ENCODE results near the gene PARD3B. TPM values are rescaled to one million over a fixed set of nuclear protein-coding genes. Genes with fewer than 3 reads are reported as not detected.

The PARD3B gene
- total RNA-seq, 1 experiment from 2014 or later, result 2.0 TPM

- Histone ChIP-seq H3K27me3 (ENCODE audit: insufficient read depth, low read length) (0 out of 2 replicates have a peak, but pooled peaks cover 9% of the 10 kb centered on the region), H3K79me2 (ENCODE audit: insufficient read depth, low read length) (no peaks in the 10 kb centered on the region), H3K27ac (ENCODE audit: low read depth, low read length) (no peak overlapping the region), H3K9me2 (ENCODE audit: insufficient read depth) (no peaks in the 10 kb centered on the region), H3K36me3 (ENCODE audit: control insufficient read depth in 1 of 2, insufficient read depth in 2 of 2, low read length in 2 of 2) (no peaks in the 10 kb centered on the region), H4K20me1 (ENCODE audit: insufficient read depth) (no peaks in the 10 kb centered on the region; the same call in 1 of the 2 replicates), H3K4me2 (ENCODE audit: low read length) (no peak overlapping the region), H3K4me3 (replicated peaks in 1 of 2; ENCODE audit: low read depth in 1 of 2, low read length in 2 of 2) (no peak overlapping the region), H3K4me1 (ENCODE audit: control insufficient read depth in 1 of 2, insufficient read depth in 2 of 2, low read length in 2 of 2) (no peaks in the 10 kb centered on the region), H2AFZ (ENCODE audit: low read depth, low read length, poor library complexity, severe bottlenecking) (no peak overlapping the region), H3K9ac (ENCODE audit: low read length) (no peak overlapping the region), H3K9me3 (ENCODE audit: control insufficient read depth in 1 of 2, insufficient read depth in 1 of 2, low read depth in 1 of 2, low read length in 2 of 2) (no peaks in the 10 kb centered on the region)
- ChIA-PET CTCF (no interaction called here), POLR2A (no interaction called here), RAD21 (ENCODE audit: low non-redundant PET in 1 of 2, low total read pairs in 2 of 2, uncharacterized antibody in 2 of 2, unreplicated experiment in 2 of 2) (no interaction called here)
- DNase-seq (ENCODE audit: low read depth, low spot score) (no peak), ATAC-seq (no peak)
- no TSS peak for BruUV-seq (replicated peaks)
- TF ChIP-seq ZBTB33 (IDR thresholded peaks at IDR 0.05; ENCODE audit: extremely low read depth, insufficient replicate concordance, low read length) (no peak), POLR2A (IDR thresholded peaks at IDR 0.05; ENCODE audit: borderline replicate concordance, extremely low read depth, insufficient read depth, insufficient read length) (no peak), POLR2AphosphoS5 (IDR thresholded peaks at IDR 0.05; ENCODE audit: low read depth, low read length) (no peak), CBX3 (IDR thresholded peaks at IDR 0.05; ENCODE audit: low read depth) (no peak), ATF3 (IDR thresholded peaks at IDR 0.05) (no peak), YY1 (IDR thresholded peaks at IDR 0.05; ENCODE audit: extremely low read depth, insufficient replicate concordance, low read depth, low read length) (no peak), ZNF274 (IDR thresholded peaks at IDR 0.05; ENCODE audit: low read depth, low read length) (no peak), FOSL1 (IDR thresholded peaks at IDR 0.05; ENCODE audit: low read depth) (no peak)
- TF ChIP-seq, protein P1, sequence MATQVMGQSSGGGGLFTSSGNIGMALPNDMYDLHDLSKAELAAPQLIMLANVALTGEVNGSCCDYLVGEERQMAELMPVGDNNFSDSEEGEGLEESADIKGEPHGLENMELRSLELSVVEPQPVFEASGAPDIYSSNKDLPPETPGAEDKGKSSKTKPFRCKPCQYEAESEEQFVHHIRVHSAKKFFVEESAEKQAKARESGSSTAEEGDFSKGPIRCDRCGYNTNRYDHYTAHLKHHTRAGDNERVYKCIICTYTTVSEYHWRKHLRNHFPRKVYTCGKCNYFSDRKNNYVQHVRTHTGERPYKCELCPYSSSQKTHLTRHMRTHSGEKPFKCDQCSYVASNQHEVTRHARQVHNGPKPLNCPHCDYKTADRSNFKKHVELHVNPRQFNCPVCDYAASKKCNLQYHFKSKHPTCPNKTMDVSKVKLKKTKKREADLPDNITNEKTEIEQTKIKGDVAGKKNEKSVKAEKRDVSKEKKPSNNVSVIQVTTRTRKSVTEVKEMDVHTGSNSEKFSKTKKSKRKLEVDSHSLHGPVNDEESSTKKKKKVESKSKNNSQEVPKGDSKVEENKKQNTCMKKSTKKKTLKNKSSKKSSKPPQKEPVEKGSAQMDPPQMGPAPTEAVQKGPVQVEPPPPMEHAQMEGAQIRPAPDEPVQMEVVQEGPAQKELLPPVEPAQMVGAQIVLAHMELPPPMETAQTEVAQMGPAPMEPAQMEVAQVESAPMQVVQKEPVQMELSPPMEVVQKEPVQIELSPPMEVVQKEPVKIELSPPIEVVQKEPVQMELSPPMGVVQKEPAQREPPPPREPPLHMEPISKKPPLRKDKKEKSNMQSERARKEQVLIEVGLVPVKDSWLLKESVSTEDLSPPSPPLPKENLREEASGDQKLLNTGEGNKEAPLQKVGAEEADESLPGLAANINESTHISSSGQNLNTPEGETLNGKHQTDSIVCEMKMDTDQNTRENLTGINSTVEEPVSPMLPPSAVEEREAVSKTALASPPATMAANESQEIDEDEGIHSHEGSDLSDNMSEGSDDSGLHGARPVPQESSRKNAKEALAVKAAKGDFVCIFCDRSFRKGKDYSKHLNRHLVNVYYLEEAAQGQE (IDR thresholded peaks at IDR 0.05; ENCODE audit: low read depth), result no peak
- intact Hi-C loops (cut with micrococcal nuclease), result no loop called here
These were observed 802.6 kb downstream of the PARD3B start for GRCh38 chr2:205347899-205348298.
